ENCODE data around the gene SH3RF2.

DNA sequence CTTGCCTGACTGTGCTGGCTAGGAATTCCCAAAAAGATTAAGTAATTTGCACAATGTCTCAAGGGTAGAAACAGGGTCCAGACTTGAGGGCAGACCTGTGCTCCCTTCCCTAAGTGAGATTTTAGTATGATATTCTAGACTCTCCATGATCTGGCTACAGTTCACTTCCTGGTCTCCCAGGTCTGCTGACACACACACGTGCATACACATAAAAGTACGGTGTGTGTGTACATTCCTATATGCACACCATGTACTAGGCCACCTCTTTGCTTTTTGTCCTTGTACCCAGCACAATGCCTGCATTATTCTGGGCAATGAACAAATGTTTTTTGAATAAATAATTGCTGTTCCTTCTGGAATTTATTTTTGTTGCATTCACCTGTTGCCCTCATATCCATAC is 83.7 kb downstream of the SH3RF2 start:
- TF ChIP-seq, protein P1, sequence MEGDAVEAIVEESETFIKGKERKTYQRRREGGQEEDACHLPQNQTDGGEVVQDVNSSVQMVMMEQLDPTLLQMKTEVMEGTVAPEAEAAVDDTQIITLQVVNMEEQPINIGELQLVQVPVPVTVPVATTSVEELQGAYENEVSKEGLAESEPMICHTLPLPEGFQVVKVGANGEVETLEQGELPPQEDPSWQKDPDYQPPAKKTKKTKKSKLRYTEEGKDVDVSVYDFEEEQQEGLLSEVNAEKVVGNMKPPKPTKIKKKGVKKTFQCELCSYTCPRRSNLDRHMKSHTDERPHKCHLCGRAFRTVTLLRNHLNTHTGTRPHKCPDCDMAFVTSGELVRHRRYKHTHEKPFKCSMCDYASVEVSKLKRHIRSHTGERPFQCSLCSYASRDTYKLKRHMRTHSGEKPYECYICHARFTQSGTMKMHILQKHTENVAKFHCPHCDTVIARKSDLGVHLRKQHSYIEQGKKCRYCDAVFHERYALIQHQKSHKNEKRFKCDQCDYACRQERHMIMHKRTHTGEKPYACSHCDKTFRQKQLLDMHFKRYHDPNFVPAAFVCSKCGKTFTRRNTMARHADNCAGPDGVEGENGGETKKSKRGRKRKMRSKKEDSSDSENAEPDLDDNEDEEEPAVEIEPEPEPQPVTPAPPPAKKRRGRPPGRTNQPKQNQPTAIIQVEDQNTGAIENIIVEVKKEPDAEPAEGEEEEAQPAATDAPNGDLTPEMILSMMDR (IDR thresholded peaks at IDR 0.05 in 4 of 5, conservative IDR thresholded peaks at IDR 0.05 in 1 of 5) = no peak
- TF ChIP-seq POLR2A (IDR thresholded peaks at IDR 0.05) = no peak
